Activated T-helper 1 cell treated with anti-CD3 and anti-CD28 coated beads, Interleukin-12 subunit alpha, Interleukin-12 subunit beta, Interleukin-2, Interleukin-4 antibody, amounts not matched to agents 30 ng/mL and 10 ng/mL and 1 ng/mL, durations not matched to agents 14 hours and 24 hours and 36 hours (primary cell): ENCODE results near the gene TOPAZ1. TPM values are rescaled to one million over a fixed set of nuclear protein-coding genes. Genes with fewer than 3 reads are reported as not detected.

Experiments used
- DNase-seq: peaks from one replicate; pipeline ENCODE4 v3.0.0; 2021; ENCODE audit warnings: low spot score
- H3K27ac Mint-ChIP-seq: one replicate; pipeline ENCODE4 v1.8.0; 2021; ENCODE audit warnings: mild to moderate bottlenecking, mixed read lengths
- H3K27me3 Mint-ChIP-seq: one replicate; pipeline ENCODE4 v1.8.0; 2022; ENCODE audit warnings: mild to moderate bottlenecking, moderate library complexity, mixed read lengths; ENCODE audit not compliant: insufficient read depth
- H3K36me3 Mint-ChIP-seq: one replicate; pipeline ENCODE4 v1.8.0; 2021; ENCODE audit warnings: low read depth, mixed read lengths
- H3K4me1 Mint-ChIP-seq: one replicate; pipeline ENCODE4 v1.8.0; 2021; ENCODE audit warnings: low read depth, mixed read lengths
- H3K4me3 Mint-ChIP-seq: one replicate; pipeline ENCODE4 v1.8.0; 2021; ENCODE audit warnings: mild to moderate bottlenecking, moderate library complexity, mixed read lengths
- H3K9me3 Mint-ChIP-seq: one replicate; pipeline ENCODE4 v1.8.0; 2021; ENCODE audit warnings: mixed read lengths
- intact Hi-C: fragments of 100-400 bp; cut with micrococcal nuclease; formaldehyde crosslinking; loops from one replicate; pipeline ENCODE4 v1.15.1; 2024
- total RNA-seq: library from RNA; stranded (reverse); gene quantifications from 2 replicates; pipeline ENCODE4 v1.2.3, GENCODE V29; 2022

The TOPAZ1 gene
- total RNA-seq, 1 donor from 2014 or later, result not detected

GRCh38 chr3:44265815-44266214 lies 24.1 kb downstream of the TOPAZ1 start:
- Mint-ChIP-seq H3K9me3 (no peaks in the 10 kb centered on the region), H3K27me3 (peaks cover 7% of the 10 kb centered on the region), H3K36me3 (no peaks in the 10 kb centered on the region), H3K27ac (no peak overlapping the region), H3K4me1 (no peaks in the 10 kb centered on the region), H3K4me3 (no peak overlapping the region)
- intact Hi-C loops, result no loop called here
- no peak for DNase-seq

- H3K9me3 Mint-ChIP-seq, result no peaks in the 10 kb centered on the region
- intact Hi-C loops, result no loop called here
- H3K27me3 Mint-ChIP-seq, result peaks cover 6% of the 10 kb centered on the region
- no peak overlapping the region for H3K27ac Mint-ChIP-seq
- H3K4me3 Mint-ChIP-seq, result no peak overlapping the region
- H3K4me1 Mint-ChIP-seq, result no peaks in the 10 kb centered on the region
- H3K36me3 Mint-ChIP-seq, result no peaks in the 10 kb centered on the region
- no peak for DNase-seq
Measured at GRCh38 chr3:44272191-44272590, 30.5 kb downstream of the TOPAZ1 start.

- Mint-ChIP-seq H3K27ac (no peak overlapping the region), H3K27me3 (peaks cover 6% of the 10 kb centered on the region), H3K4me3 (no peak overlapping the region), H3K4me1 (no peaks in the 10 kb centered on the region), H3K36me3 (no peaks in the 10 kb centered on the region), H3K9me3 (no peaks in the 10 kb centered on the region)
- intact Hi-C loops, result no loop called here
- DNase-seq, result no peak
Measured at GRCh38 chr3:44277925-44278324, 36.2 kb downstream of the TOPAZ1 start.

- Mint-ChIP-seq H3K27me3 (peaks cover 6% of the 10 kb centered on the region), H3K9me3 (no peaks in the 10 kb centered on the region), H3K27ac (no peak overlapping the region), H3K4me1 (no peaks in the 10 kb centered on the region), H3K36me3 (no peaks in the 10 kb centered on the region), H3K4me3 (no peak overlapping the region)
- intact Hi-C loops, result no loop called here
- DNase-seq, result no peak
Measured at GRCh38 chr3:44280077-44280476, 38.4 kb downstream of the TOPAZ1 start.

GRCh38 chr3:44280631-44281030 lies 38.9 kb downstream of the TOPAZ1 start:
- Mint-ChIP-seq H3K9me3 (no peaks in the 10 kb centered on the region), H3K36me3 (no peaks in the 10 kb centered on the region), H3K27me3 (peaks cover 6% of the 10 kb centered on the region), H3K4me3 (no peak overlapping the region), H3K4me1 (no peaks in the 10 kb centered on the region), H3K27ac (no peak overlapping the region)
- DNase-seq, result no peak
- intact Hi-C loops, result no loop called here

GRCh38 chr3:44284949-44285348 lies 43.3 kb downstream of the TOPAZ1 start:
- H3K36me3 Mint-ChIP-seq, result no peaks in the 10 kb centered on the region

GRCh38 chr3:44289882-44290462 lies 48.3 kb downstream of the TOPAZ1 start:
- no peak overlapping the region for H3K4me3 Mint-ChIP-seq
- H3K36me3 Mint-ChIP-seq, result no peaks in the 10 kb centered on the region
- DNase-seq, result no peak
- no peak overlapping the region for H3K27ac Mint-ChIP-seq
- no peaks in the 10 kb centered on the region for H3K4me1 Mint-ChIP-seq
- peaks cover 7% of the 10 kb centered on the region for H3K27me3 Mint-ChIP-seq
- no peaks in the 10 kb centered on the region for H3K9me3 Mint-ChIP-seq
- intact Hi-C loops, result no loop called here

More at GRCh38 chr3:44284949-44285348, 43.3 kb downstream of the TOPAZ1 start:
- no peak overlapping the region for H3K27ac Mint-ChIP-seq
- intact Hi-C loops, result no loop called here
- DNase-seq, result no peak
- H3K4me1 Mint-ChIP-seq, result no peaks in the 10 kb centered on the region
- H3K9me3 Mint-ChIP-seq, result no peaks in the 10 kb centered on the region
- H3K4me3 Mint-ChIP-seq, result no peak overlapping the region
- peaks cover 6% of the 10 kb centered on the region for H3K27me3 Mint-ChIP-seq

GRCh38 chr3:44292276-44292675 lies 50.6 kb downstream of the TOPAZ1 start:
- Mint-ChIP-seq H3K4me3 (no peak overlapping the region), H3K36me3 (no peaks in the 10 kb centered on the region), H3K9me3 (no peaks in the 10 kb centered on the region), H3K27me3 (peaks cover 8% of the 10 kb centered on the region), H3K27ac (no peak overlapping the region), H3K4me1 (no peaks in the 10 kb centered on the region)
- intact Hi-C loops, result no loop called here
- no peak for DNase-seq

- Mint-ChIP-seq H3K4me1 (no peaks in the 10 kb centered on the region), H3K27me3 (peaks cover 8% of the 10 kb centered on the region), H3K36me3 (no peaks in the 10 kb centered on the region), H3K9me3 (no peaks in the 10 kb centered on the region), H3K4me3 (no peak overlapping the region), H3K27ac (no peak overlapping the region)
- no peak for DNase-seq
- intact Hi-C loops, result no loop called here
Measured at GRCh38 chr3:44292947-44293346, 51.3 kb downstream of the TOPAZ1 start.

GRCh38 chr3:44297255-44297654 lies 55.6 kb downstream of the TOPAZ1 start:
- DNase-seq, result no peak
- peaks cover 4% of the 10 kb centered on the region for H3K27me3 Mint-ChIP-seq
- H3K4me1 Mint-ChIP-seq, result no peaks in the 10 kb centered on the region
- no peaks in the 10 kb centered on the region for H3K9me3 Mint-ChIP-seq
- no peak overlapping the region for H3K4me3 Mint-ChIP-seq
- H3K27ac Mint-ChIP-seq, result no peak overlapping the region
- H3K36me3 Mint-ChIP-seq, result no peaks in the 10 kb centered on the region
- intact Hi-C loops, result no loop called here

- no peaks in the 10 kb centered on the region for H3K4me1 Mint-ChIP-seq
Measured at GRCh38 chr3:44301746-44302145, 60.1 kb downstream of the TOPAZ1 start.

GRCh38 chr3:44309500-44309899 lies 67.8 kb downstream of the TOPAZ1 start:
- H3K36me3 Mint-ChIP-seq, result no peaks in the 10 kb centered on the region
- DNase-seq, result no peak
- intact Hi-C loops, result no loop called here
- H3K27ac Mint-ChIP-seq, result no peak overlapping the region
- peaks cover 7% of the 10 kb centered on the region for H3K27me3 Mint-ChIP-seq
- no peak overlapping the region for H3K4me3 Mint-ChIP-seq
- no peaks in the 10 kb centered on the region for H3K9me3 Mint-ChIP-seq
- H3K4me1 Mint-ChIP-seq, result no peaks in the 10 kb centered on the region

More at GRCh38 chr3:44301746-44302145, 60.1 kb downstream of the TOPAZ1 start:
- Mint-ChIP-seq H3K36me3 (no peaks in the 10 kb centered on the region), H3K9me3 (no peaks in the 10 kb centered on the region), H3K27me3 (peaks cover 8% of the 10 kb centered on the region), H3K4me3 (no peak overlapping the region), H3K27ac (no peak overlapping the region)
- intact Hi-C loops, result no loop called here
- DNase-seq, result no peak

GRCh38 chr3:44318891-44319311 lies 77.2 kb downstream of the TOPAZ1 start:
- H3K36me3 Mint-ChIP-seq, result no peaks in the 10 kb centered on the region
- no peak overlapping the region for H3K27ac Mint-ChIP-seq
- DNase-seq, result no peak
- H3K4me1 Mint-ChIP-seq, result no peaks in the 10 kb centered on the region
- intact Hi-C loops, result no loop called here
- H3K27me3 Mint-ChIP-seq, result peaks cover 12% of the 10 kb centered on the region
- H3K4me3 Mint-ChIP-seq, result no peak overlapping the region
- no peaks in the 10 kb centered on the region for H3K9me3 Mint-ChIP-seq

- Mint-ChIP-seq H3K4me1 (no peaks in the 10 kb centered on the region), H3K9me3 (no peaks in the 10 kb centered on the region), H3K27ac (no peak overlapping the region), H3K36me3 (no peaks in the 10 kb centered on the region), H3K27me3 (peaks cover 24% of the 10 kb centered on the region), H3K4me3 (no peak overlapping the region)
- intact Hi-C loops, result loop anchor here (5.0 kb wide), 2 partner anchors 206 to 441 kb away; partner anchors contain the start of genes KIAA1143 and KIF15
- DNase-seq, result no peak
Measured at GRCh38 chr3:44321335-44321734, 79.6 kb downstream of the TOPAZ1 start.
